ENCODE results near the gene TMEM259. TPM values are rescaled to one million over a fixed set of nuclear protein-coding genes. Genes with fewer than 3 reads are reported as not detected.

Gene TMEM259
- polyA plus RNA-seq, 4 donors: 88.4 to 138 (median 98.9) TPM

DNA sequence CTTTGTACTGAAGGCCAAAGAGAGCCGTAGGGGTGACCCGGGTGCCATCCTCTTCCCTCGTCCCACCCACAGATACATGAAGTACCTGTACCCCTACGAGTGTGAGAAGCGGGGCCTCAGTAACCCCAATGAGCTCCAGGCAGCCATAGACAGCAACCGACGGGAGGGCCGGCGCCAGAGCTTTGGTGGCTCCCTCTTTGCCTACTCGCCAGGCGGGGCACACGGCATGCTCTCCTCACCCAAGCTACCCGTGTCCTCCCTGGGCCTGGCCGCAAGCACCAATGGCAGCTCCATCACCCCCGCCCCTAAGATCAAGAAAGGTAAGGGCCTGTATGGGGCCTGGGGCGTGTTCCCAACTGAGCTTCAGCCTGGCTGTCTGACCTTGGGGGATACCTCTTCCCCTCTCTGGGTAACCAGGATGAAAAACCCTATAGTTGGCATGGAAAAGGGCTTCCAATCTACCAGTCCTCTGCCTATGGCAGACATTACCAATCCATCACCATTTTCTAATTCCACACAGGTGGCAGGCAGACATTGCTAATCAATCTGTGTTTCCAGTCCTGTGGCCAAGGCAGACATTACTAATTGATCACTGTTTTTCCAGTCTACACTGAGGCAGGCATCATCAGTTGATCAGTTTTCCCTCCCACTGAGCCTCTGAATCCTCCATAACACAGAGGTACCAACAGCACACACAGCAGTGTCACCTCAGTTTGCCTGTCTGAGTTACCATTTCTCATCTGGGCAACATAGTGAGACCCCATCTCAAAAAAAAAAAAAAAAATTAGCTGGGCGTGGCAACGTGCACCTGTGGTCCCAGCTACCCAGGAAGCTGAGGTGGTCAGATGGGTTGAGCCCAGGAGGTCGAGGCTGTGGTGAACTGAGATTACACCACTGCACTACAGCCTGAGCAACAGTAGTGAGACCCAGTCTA, 55.9 kb downstream of the TMEM259 start:
- DNase-seq (ENCODE audit: low read depth in 4 of 4, low spot score in 3 of 4): no peak

DNA sequence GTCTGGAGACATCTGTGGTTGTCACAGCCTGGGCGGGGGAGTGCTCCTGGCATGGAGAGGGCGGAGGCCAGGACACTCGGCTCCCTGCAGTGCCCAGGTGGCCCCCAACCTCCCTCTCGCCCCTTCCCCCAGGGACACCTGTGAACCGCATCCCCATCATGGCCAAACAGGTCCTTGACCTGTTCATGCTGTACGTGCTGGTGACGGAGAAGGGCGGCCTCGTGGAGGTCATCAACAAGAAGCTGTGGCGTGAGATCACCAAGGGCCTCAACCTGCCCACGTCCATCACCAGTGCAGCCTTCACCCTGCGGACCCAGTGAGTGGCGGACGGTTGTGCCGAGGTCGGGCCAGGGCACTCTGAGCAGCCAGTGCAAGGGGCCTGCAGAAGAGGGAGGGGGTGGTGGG, 56.8 kb downstream of the TMEM259 start:
- no peak for DNase-seq (ENCODE audit: low read depth in 4 of 4, low spot score in 3 of 4)

DNA sequence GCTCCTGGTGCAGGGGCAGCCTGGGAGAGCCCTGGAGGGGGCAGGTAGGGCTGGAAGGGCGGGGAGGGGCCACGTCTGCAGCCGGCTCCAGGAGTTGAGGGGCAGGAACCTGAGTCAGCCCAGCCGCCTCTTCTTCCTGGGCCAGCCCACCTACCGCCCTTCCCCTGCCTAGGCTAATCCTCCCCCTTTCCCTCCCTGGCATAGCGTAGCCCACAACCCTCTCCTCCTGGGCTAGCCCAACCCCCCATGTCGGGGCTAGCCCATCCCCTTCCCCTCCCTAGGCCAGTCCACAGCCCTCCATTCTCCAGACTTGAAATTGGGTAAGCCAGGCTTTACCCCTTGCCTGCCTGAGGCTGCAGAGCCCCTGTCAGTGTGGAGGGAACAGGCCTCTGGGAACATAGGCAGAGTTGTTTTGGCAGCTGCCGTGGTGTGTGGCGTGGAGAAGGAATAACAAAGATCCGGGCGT, 57.4 kb downstream of the TMEM259 start:
- DNase-seq (ENCODE audit: low read depth in 4 of 4, low spot score in 3 of 4): no peak

DNA sequence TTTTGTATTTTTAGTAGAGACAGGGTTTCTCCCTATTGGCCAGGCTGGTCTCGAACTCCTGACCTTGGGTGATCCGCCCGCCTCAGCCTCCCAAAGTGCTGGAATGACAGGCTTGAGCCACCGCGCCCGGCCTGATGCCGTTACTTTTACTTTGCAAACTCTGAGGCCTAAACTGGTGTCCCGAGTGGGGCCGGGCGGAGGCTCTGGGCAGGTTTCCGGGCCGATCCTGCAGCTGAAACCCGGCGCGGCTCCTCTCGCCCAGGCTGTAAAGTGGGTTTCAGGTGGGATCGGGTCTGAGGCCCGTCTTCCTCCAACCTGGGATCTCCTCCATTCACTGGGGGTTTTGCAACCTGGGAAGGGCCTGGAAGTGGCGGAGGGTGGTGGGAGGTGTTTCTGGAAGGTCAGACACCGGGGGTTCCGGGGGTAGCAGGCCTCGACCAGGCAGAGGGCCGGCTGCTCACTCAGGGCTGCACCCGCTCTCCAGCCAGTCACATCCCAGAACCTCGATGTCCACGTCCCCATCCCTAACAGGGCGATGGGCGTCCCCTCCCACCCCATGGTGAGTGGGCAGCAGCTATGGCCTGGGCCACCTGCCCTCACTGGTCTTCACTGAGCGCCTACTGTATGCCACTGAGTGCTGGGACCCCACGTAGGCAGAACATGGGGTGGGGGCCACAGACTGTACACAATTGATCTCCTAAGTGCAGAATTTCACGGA, 58.1 kb downstream of the TMEM259 start:
- no peak for DNase-seq (ENCODE audit: low read depth in 4 of 4, low spot score in 3 of 4)

DNA sequence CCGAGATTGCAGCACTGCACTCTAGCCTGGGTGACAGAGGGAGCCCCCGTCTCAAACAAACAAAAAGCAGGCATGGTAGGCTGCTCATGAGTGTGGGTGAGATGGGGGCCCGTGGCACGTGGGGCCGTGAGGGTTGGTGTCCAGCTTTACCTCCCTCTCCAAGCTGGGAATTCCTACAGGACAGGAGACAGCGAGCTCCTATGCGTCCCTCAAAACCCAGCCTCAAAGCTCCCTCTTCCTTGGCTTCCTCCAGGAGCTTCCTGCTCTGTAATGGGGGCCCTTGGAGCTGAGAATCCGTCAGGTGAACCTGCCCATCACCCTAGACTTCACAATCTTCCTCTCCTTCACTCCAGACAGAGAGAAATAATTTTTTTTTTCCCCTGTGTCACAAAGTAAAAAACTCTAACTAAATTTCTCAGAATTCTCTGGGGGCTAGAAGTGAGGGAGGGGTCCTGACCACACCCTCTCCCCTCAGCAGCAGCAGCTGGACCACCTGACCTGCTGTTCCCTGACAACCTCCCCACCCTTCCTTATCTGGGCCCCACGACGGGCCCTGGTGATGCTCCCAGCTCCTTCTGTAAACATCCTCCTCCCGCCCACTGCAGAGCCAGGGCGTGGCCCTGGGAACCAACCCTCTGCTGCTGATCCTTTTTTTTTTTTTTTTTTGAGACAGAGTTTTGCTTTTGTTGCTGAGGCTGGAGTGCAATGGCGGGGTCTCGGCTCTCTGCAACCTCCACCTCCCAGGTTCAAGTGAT, 58.9 kb downstream of the TMEM259 start:
- DNase-seq (ENCODE audit: low read depth in 4 of 4, low spot score in 3 of 4): no peak

DNA sequence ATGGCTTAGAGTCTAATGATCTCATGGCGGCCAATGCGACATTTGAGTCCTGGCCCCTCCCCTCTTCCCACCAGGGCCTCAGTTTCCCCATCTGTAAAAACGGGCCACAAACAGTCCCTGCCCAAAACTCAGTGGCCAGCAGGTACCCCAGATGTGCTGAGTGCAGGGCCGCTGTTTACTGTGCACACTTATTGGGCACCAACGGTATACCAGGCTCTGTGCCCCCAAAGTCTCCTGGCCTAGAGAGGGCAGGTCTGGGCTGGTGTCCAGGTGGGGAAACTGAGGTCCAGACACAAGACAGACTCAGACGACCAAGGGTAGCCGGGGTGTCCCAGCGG, 60.4 kb downstream of the TMEM259 start:
- DNase-seq (ENCODE audit: low read depth in 4 of 4, low spot score in 3 of 4): no peak

DNA sequence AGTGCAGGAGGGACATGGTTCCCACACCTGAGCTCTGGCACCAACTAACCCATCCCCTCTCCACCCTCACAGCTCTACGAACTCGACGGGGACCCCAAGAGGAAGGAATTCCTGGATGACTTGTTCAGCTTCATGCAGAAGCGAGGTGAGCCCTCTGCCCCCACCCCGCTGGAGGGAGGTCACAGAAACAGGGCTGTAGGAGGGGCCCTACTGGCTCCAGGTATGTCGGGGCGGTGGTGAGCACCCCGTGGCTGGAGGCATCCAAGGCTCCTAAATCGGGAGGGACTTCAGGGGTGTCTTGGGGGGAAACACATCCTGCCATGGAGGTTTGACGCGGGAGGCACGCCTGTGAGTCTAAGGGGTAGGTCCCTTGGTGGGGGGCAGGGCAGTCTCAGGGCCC, 60.9 kb downstream of the TMEM259 start:
- no peak for DNase-seq (ENCODE audit: low read depth in 4 of 4, low spot score in 3 of 4)

Other genes starting within 250 kb of the TMEM259 start
- 100 to 1,000 TPM; 292 to 417 (median 389) TPM for gene PTBP1, start 223.7 kb downstream of the TMEM259 start, polyA plus RNA-seq (ENCODE audit: insufficient read length in 4 of 4)
- 10 to 100 TPM; 10.3 to 18.9 (median 11.4) TPM for gene PLPPR3, start 199.2 kb downstream of the TMEM259 start, polyA plus RNA-seq (ENCODE audit: insufficient read length in 4 of 4)
- 1 to 10 TPM in 2 of 4 donors, under 1 TPM in 2; 0.86 to 3.6 (median 1.1) TPM for gene AZU1, start 193.3 kb downstream of the TMEM259 start, polyA plus RNA-seq (ENCODE audit: insufficient read length in 4 of 4)
- 1 to 10 TPM in 2 of 4 donors, under 1 TPM in 2; 0.59 to 2.0 (median 1.0) TPM for gene PRTN3, start 180.1 kb downstream of the TMEM259 start, polyA plus RNA-seq (ENCODE audit: insufficient read length in 4 of 4)
- 1 to 10 TPM in 1 of 4 donors, under 1 TPM in 1, not detected in 2; 0.48 to 1.1 TPM for gene ELANE, start 168.8 kb downstream of the TMEM259 start, polyA plus RNA-seq (ENCODE audit: insufficient read length in 4 of 4)
- gene CFD, start 161.5 kb downstream of the TMEM259 start, polyA plus RNA-seq (ENCODE audit: insufficient read length in 4 of 4): 10 to 100 TPM in 1 of 4 donors, 1 to 10 TPM in 3; 2.3 to 12.9 (median 3.6) TPM
- gene MED16, start 127.9 kb downstream of the TMEM259 start, polyA plus RNA-seq (ENCODE audit: insufficient read length in 4 of 4): 10 to 100 TPM; 46.5 to 86.8 (median 53.7) TPM
- gene RNU6-9, start 127.6 kb downstream of the TMEM259 start, polyA plus RNA-seq (ENCODE audit: insufficient read length in 4 of 4): not detected
- 10 to 100 TPM; 39.3 to 61.2 (median 47.8) TPM for gene R3HDM4, start 107.9 kb downstream of the TMEM259 start, polyA plus RNA-seq (ENCODE audit: insufficient read length in 4 of 4)
- gene KISS1R, start 103.8 kb downstream of the TMEM259 start, polyA plus RNA-seq (ENCODE audit: insufficient read length in 4 of 4): under 1 TPM; 0.20 to 0.98 (median 0.40) TPM
- 10 to 100 TPM; 13.2 to 35.9 (median 19.1) TPM for gene ARID3A, start 95.1 kb downstream of the TMEM259 start, polyA plus RNA-seq (ENCODE audit: insufficient read length in 4 of 4)
- gene WDR18, start 36.8 kb downstream of the TMEM259 start, polyA plus RNA-seq (ENCODE audit: insufficient read length in 4 of 4): 10 to 100 TPM; 24.4 to 55.7 (median 38.7) TPM
- 1 to 10 TPM in 1 of 4 donors, under 1 TPM in 3; 0.33 to 1.4 (median 0.69) TPM for gene GRIN3B, start 20.7 kb downstream of the TMEM259 start, polyA plus RNA-seq (ENCODE audit: insufficient read length in 4 of 4)
- gene RNU6-2, start 399 bp upstream of the TMEM259 start, polyA plus RNA-seq (ENCODE audit: insufficient read length in 4 of 4): not detected
- gene CNN2, start 5.5 kb upstream of the TMEM259 start, polyA plus RNA-seq (ENCODE audit: insufficient read length in 4 of 4): 100 to 1,000 TPM; 171 to 188 (median 182) TPM
- gene ABCA7, start 19.0 kb upstream of the TMEM259 start, polyA plus RNA-seq (ENCODE audit: insufficient read length in 4 of 4): 10 to 100 TPM in 1 of 4 donors, 1 to 10 TPM in 3; 2.7 to 10.6 (median 7.7) TPM
- gene ARHGAP45, start 46.0 kb upstream of the TMEM259 start, polyA plus RNA-seq (ENCODE audit: insufficient read length in 4 of 4): 10 to 100 TPM in 1 of 4 donors, 1 to 10 TPM in 3; 8.2 to 14.4 (median 8.9) TPM
- gene POLR2E, start 74.3 kb upstream of the TMEM259 start, polyA plus RNA-seq (ENCODE audit: insufficient read length in 4 of 4): 100 to 1,000 TPM; 106 to 154 (median 145) TPM
- 100 to 1,000 TPM; 141 to 267 (median 234) TPM for gene GPX4, start 82.9 kb upstream of the TMEM259 start, polyA plus RNA-seq (ENCODE audit: insufficient read length in 4 of 4)
- 10 to 100 TPM; 10.6 to 21.1 (median 15.1) TPM for gene SBNO2, start 153.1 kb upstream of the TMEM259 start, polyA plus RNA-seq (ENCODE audit: insufficient read length in 4 of 4)
- 10 to 100 TPM; 44.9 to 65.2 (median 55.9) TPM for gene STK11, start 184.7 kb upstream of the TMEM259 start, polyA plus RNA-seq (ENCODE audit: insufficient read length in 4 of 4)
- gene CBARP, start 216.9 kb upstream of the TMEM259 start, polyA plus RNA-seq (ENCODE audit: insufficient read length in 4 of 4): 1 to 10 TPM; 1.4 to 3.5 (median 1.9) TPM
- 100 to 1,000 TPM in 1 of 4 donors, 10 to 100 TPM in 3; 56.5 to 155 (median 92.1) TPM for gene ATP5F1D, start 220.6 kb upstream of the TMEM259 start, polyA plus RNA-seq (ENCODE audit: insufficient read length in 4 of 4)
- gene MIDN, start 227.5 kb upstream of the TMEM259 start, polyA plus RNA-seq (ENCODE audit: insufficient read length in 4 of 4): 10 to 100 TPM; 45.4 to 73.1 (median 48.0) TPM
- gene CIRBP, start 248.2 kb upstream of the TMEM259 start, polyA plus RNA-seq (ENCODE audit: insufficient read length in 4 of 4): 100 to 1,000 TPM; 704 to 940 (median 807) TPM